K562 (cell line): ENCODE data around the gene FBXO44. TPM values are rescaled to one million over a fixed set of nuclear protein-coding genes. Genes with fewer than 3 reads are reported as not detected.

Experiments used
- GMEB1 ChIP-seq: fragments of 250-450 bp; sonication (Bioruptor Pico); IDR thresholded peaks from 2 replicates; pipeline ENCODE4 v1.4.0; 2020; ENCODE audit warnings: mild to moderate bottlenecking
- PHB2 ChIP-seq: fragments of 450-650 bp; IDR thresholded peaks from 2 replicates; pipeline ENCODE4 v1.6.1; 2017; ENCODE audit warnings: low read depth
- POLR2G ChIP-seq: fragments of 200-400 bp; formaldehyde crosslinking; IDR thresholded peaks from 2 replicates; pipeline ENCODE4 v1.6.1; 2017; ENCODE audit warnings: low read depth, mild to moderate bottlenecking, antibody characterized with exemption, low read length, moderate library complexity
- PPARD ChIP-seq: fragments of 250-450 bp; sonication (Bioruptor Pico); IDR thresholded peaks from 2 replicates; pipeline ENCODE4 v1.8.0; 2022; ENCODE audit warnings: inconsistent platforms, mild to moderate bottlenecking, moderate library complexity
- RB1 ChIP-seq: fragments of 450-650 bp; IDR thresholded peaks from 2 replicates; pipeline ENCODE4 v1.6.1; 2017; ENCODE audit warnings: low read depth, mild to moderate bottlenecking
- SREBF2 ChIP-seq: sonication (generic); formaldehyde crosslinking; IDR thresholded peaks from 2 replicates; pipeline ENCODE4 v1.4.0; 2020; ENCODE audit warnings: mild to moderate bottlenecking, missing genetic modification reagents
- THAP7 ChIP-seq: fragments of 250-450 bp; sonication (Bioruptor Pico); IDR thresholded peaks from 2 replicates; pipeline ENCODE4 v1.5.0; 2021
- TRIM24 ChIP-seq, 2 experiments: fragments of 450-650 bp; IDR thresholded peaks; 2 replicates each; pipeline ENCODE4 v1.6.1; 2016
- UBTF ChIP-seq, 2 experiments: IDR thresholded peaks; 2 replicates each; pipeline ENCODE4 v1.6.1; 2012; ENCODE audit warnings: improper control_type of control experiment in 2 of 2, low read depth in 2 of 2, low read length in 2 of 2, borderline replicate concordance in 1 of 2
- ZNF232 ChIP-seq: sonication (generic); formaldehyde crosslinking; IDR thresholded peaks from 2 replicates; pipeline ENCODE4 v1.8.0; 2022; ENCODE audit warnings: mild to moderate bottlenecking, missing genetic modification reagents
- polyA plus RNA-seq, 8 experiments: library from polyadenylated mRNA; depleted of rRNA in 4 of 8; stranded (reverse) in 5 of 8; unstranded in 3 of 8; fragments of >200 nt; fragmentation: Nextera tagmentation in 2 of 8; fragmentation: Illumina TruSeq in 1 of 8; extraction: Ambion mirVana in 2 of 8; extraction: Trizol in 1 of 8; gene quantifications; 2 replicates each; pipeline versions ENCODE4 v1.2.1 to v1.2.3, GENCODE V29; 2011 to 2014; ENCODE audit warnings: inconsistent platforms in 1 of 8, missing spikeins in 1 of 8
- total RNA-seq, 7 experiments: library from RNA; depleted of rRNA in 6 of 7; stranded (reverse); fragments of >200 nt in 6 of 7; fragmentation: Illumina TruSeq in 2 of 7; extraction: Trizol in 2 of 7; gene quantifications; 2 replicates each; pipeline versions ENCODE4 v1.2.1 to v1.2.3, GENCODE V29; 2011 to 2021; ENCODE audit warnings: low replicate concordance in 1 of 7

FBXO44 gene
- total and polyA plus RNA-seq, 9 of the 15 experiments (the other 6 are each of a cell fraction or from before 2014, with no cell fraction given) = 0.69 to 20.9 (median 6.7) TPM

GRCh38 chr1:11664336-11665065 is 9.8 kb downstream of the FBXO44 start (continued):
- TF ChIP-seq PPARD (CRISPR knock-in tag) = no peak
- TF ChIP-seq PHB2 = no peak
- TF ChIP-seq GMEB1 = no peak
- peak; percentile 70 for TF ChIP-seq POLR2G
- TF ChIP-seq THAP7 (CRISPR knock-in tag) = peak; percentile 62; the same call in 1 of the 2 replicates
- no peak for TF ChIP-seq SREBF2 (CRISPR knock-in tag)
- TF ChIP-seq TRIM24 (IDR thresholded peaks at IDR 0.05) = no peak
- TF ChIP-seq RB1 = 0 out of 2 replicates have a peak, but pooled peaks have one; percentile 7
- TF ChIP-seq ZNF232 (CRISPR knock-in tag) = no peak
- TF ChIP-seq UBTF (IDR thresholded peaks at IDR 0.05; ENCODE audit: borderline replicate concordance in 1 of 2, low read depth in 2 of 2, low read length in 2 of 2) = 0 out of 4 replicates have a peak, but pooled peaks of 1 of the 2 experiments have one; percentile 63
